Duodenal mucosa (tissue), 2 donors: ENCODE measurements around the gene PPOX.

ENCODE experiments used
- H3K27ac ChIP-seq: one replicate; pipeline ENCODE4 v1.7.0; 2013; ENCODE audit warnings: low read depth, low read length
- H3K27me3 ChIP-seq, 2 donors: one replicate each; pipeline ENCODE4 v1.7.0; 2013; ENCODE audit warnings: low read length in 2 of 2, control low read depth in 1 of 2; ENCODE audit not compliant: insufficient read depth in 2 of 2, control insufficient read depth in 1 of 2
- H3K36me3 ChIP-seq, 2 donors: one replicate each; pipeline ENCODE4 v1.7.0; 2013; ENCODE audit warnings: low read length in 2 of 2, control low read depth in 1 of 2; ENCODE audit not compliant: insufficient read depth in 2 of 2, control insufficient read depth in 1 of 2
- H3K4me1 ChIP-seq, 2 donors: one replicate each; pipeline ENCODE4 v1.7.0; 2013; ENCODE audit warnings: low read length in 2 of 2, control low read depth in 1 of 2; ENCODE audit not compliant: insufficient read depth in 2 of 2, control insufficient read depth in 1 of 2
- H3K4me3 ChIP-seq, 2 donors: one replicate each; pipeline ENCODE4 v1.7.0; 2013; ENCODE audit warnings: low read length in 2 of 2, low read depth in 1 of 2
- H3K9ac ChIP-seq, 2 donors: one replicate each; pipeline ENCODE4 v1.7.0; 2013; ENCODE audit warnings: low read length in 2 of 2, low read depth in 1 of 2
- H3K9me3 ChIP-seq, 2 donors: one replicate each; pipeline ENCODE4 v1.7.0; 2013; ENCODE audit warnings: low read length in 2 of 2, control low read depth in 1 of 2; ENCODE audit not compliant: control insufficient read depth in 1 of 2

PPOX gene

DNA sequence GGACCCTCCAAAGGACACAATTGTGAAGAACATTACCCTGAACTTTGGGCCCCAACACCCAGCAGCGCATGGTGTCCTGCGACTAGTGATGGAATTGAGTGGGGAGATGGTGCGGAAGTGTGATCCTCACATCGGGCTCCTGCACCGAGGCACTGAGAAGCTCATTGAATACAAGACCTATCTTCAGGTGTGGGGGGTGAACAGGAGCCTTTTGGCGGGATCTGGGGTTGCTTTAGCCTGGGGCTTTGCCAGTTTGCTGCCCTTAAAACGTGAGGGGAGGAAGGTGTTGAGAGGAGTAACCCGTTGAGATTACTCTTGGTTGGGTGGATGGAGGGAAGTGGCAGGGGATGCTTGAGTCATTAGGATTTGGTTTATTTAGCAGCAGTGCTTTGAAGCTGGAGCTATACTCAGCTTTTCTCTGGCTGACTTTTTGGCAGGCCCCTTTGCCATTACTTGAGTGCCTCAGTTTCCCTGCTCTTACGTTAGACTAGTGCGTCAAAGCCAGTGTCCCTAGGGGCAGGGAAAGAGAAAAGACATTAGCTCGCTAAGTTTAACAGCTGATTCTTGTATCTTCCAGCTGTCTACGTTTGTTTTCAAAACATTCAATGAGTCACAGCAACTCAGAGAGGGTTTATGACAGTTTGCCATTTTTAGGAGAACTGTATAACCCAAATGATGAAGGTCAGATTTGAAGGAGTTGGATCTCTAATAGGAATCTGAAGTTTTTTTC lies 40.4 kb downstream of the PPOX start:
- Histone ChIP-seq H3K27ac (peak overlapping the region; percentile 47), H3K4me3 (no peak overlapping the region), H3K9ac (no peak overlapping the region), H3K27me3 (no peaks in the 10 kb centered on the region), H3K9me3 (no peaks in the 10 kb centered on the region), H3K4me1 (peaks cover 17 to 28% of the 10 kb centered on the region in 2 donors), H3K36me3 (peaks cover 43 to 63% of the 10 kb centered on the region in 2 donors)

DNA sequence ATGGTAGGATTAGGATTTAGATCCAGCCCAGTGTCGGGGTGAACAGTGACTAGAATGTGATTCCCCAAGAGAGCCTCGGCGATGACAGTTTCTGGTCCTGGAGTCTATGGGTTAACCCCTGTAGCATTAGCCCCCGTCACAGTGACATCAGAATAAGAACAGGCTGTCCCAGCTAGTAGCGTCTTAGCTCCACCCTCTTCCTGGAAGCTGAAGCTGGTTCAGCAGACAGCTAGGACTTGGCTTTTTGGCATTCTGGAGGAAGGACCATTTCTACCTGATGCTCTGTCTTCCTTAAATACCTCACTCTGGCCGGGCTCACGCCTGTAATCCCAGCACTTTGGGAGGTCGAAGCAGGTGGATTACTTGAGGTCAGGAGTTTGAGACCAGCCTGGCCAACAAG lies 40.9 kb downstream of the PPOX start:
- no peak overlapping the region for H3K4me3 ChIP-seq

DNA sequence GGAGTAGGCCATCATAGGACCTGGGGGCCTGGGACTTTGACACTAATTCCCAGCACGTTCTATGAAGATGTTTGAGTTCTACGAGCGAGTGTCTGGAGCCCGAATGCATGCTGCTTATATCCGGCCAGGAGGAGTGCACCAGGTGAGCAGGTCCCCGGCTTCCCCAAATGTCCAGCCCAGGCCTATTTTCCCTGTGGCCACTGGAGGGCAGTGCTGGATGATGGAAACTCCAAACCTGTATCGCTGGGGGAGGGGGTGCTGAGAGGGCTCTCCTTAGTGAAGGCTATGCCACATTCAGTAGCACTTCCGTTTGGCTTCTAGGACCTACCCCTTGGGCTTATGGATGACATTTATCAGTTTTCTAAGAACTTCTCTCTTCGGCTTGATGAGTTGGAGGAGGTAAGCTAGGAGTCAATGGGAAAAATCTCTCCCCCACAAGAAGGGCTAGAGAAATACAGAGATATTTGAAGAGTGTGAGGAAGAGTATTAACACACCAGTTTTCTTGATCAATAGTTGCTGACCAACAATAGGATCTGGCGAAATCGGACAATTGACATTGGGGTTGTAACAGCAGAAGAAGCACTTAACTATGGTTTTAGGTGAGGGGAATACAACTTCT lies 43.7 kb downstream of the PPOX start:
- H3K27ac ChIP-seq, result no peak overlapping the region
- H3K4me1 ChIP-seq, result peaks cover 5 to 12% of the 10 kb centered on the region in 2 donors
- H3K9ac ChIP-seq, result no peak overlapping the region
- H3K9me3 ChIP-seq, result no peaks in the 10 kb centered on the region
- H3K4me3 ChIP-seq, result no peak overlapping the region
- H3K27me3 ChIP-seq, result no peaks in the 10 kb centered on the region
- peaks cover 52 to 86% of the 10 kb centered on the region in 2 donors for H3K36me3 ChIP-seq

More for the DNA sequence above, 40.9 kb downstream of the PPOX start:
- Histone ChIP-seq H3K27ac (peak overlapping the region; percentile 47), H3K36me3 (peaks cover 48 to 69% of the 10 kb centered on the region in 2 donors), H3K9me3 (no peaks in the 10 kb centered on the region), H3K27me3 (no peaks in the 10 kb centered on the region), H3K4me1 (peaks cover 13 to 24% of the 10 kb centered on the region in 2 donors), H3K9ac (no peak overlapping the region)

DNA sequence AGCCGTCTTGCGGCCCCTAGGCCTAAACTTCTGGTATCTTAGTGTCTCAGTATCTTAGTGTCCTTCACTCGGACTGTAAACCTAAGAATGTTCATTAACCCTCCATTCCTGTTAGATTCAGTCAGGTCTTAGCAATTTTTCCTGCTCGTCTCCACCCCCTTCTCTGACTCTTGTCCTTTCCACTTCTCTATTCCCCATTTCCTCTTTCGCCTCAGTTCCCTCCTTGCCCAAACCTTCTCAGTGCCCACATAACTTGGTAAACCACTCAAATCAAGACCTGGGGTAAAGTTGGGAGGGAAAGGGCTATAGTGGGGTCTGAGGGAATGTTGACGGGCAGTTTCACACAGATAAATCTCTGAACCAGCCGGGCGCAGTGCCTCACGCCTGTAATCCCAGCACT lies 48.1 kb downstream of the PPOX start:
- Histone ChIP-seq H3K27me3 (no peaks in the 10 kb centered on the region), H3K9me3 (no peaks in the 10 kb centered on the region), H3K27ac (no peak overlapping the region), H3K4me3 (no peak overlapping the region), H3K36me3 (peaks cover 35 to 58% of the 10 kb centered on the region in 2 donors), H3K4me1 (peaks cover 15 to 27% of the 10 kb centered on the region in 2 donors), H3K9ac (no peak overlapping the region)

DNA sequence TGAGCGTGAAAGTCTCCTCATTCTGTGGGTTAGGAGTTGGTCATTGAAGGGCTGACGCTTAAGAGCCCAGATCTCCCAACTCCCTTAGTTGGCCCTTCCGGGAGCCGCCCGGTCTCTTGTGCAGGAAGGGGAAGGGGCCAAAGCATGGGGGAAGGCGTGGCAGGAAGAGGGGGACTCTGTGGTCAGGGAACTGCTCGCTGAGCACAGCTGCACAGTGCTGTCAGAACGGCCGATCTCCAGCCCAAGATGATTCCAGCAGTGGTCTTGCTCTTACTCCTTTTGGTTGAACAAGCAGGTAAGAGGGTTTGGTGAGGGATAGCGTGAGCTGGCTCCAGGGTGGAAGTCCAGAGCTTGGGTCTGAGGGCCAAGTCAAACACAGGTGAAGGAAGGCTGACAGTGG lies 48.9 kb downstream of the PPOX start, which contains the start of gene FCER1G:
TSS of gene FCER1G (plus strand) at position 220 of the 400 bp plus-strand sequence. CDS start at position 247, 27 bp downstream.
- H3K9me3 ChIP-seq, result no peaks in the 10 kb centered on the region
- H3K4me1 ChIP-seq, result peaks cover 11 to 31% of the 10 kb centered on the region in 2 donors
- H3K9ac ChIP-seq, result no peak within 1 kb of the TSS
- H3K27me3 ChIP-seq, result no peaks in the 10 kb centered on the region
- H3K4me3 ChIP-seq, result peak within 1 kb of the TSS; percentile 46 to 65
- H3K27ac ChIP-seq, result peak within 1 kb of the TSS; percentile 20
- peaks cover 30 to 51% of the 10 kb centered on the region in 2 donors for H3K36me3 ChIP-seq

DNA sequence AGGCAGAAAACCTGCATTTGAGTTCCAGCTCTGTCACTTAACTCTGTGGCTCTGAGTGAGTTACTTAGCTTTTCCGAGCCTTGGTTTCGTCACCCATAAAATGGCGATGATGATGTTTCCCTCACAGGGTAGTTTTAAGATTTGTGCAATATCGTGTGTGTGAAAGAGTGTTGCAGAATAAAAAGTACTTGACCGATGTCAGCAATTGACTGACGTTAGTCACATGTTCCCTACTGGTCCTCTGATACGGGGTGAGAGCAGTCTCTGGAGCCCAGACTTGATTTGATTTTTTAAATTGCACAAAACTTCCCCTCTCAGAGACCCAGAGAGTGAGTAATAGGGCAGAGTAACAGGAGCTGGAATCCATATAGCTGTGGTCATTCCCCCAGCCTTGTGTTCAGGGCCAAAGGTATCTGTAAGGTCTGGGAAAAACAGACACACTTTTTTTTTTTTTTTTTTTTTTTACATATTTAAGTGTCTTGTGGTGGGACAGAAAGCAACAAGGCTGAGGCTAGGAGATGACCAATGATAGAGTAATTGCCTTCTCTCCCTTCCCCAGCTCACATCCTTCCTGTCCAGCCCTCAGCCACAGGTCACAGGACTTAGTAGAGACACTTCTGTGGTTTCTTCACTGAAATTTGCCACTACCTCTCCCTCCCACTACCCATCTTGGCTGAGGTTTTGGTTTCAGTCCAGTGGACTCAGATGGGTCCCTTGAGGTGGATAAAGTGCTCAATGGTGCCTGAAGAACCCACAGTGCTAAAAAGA lies 50.9 kb downstream of the PPOX start:
- Histone ChIP-seq H3K27ac (peak overlapping the region; percentile 71), H3K9ac (peak overlapping the region in 1 of 2 donors; percentile 24)

DNA sequence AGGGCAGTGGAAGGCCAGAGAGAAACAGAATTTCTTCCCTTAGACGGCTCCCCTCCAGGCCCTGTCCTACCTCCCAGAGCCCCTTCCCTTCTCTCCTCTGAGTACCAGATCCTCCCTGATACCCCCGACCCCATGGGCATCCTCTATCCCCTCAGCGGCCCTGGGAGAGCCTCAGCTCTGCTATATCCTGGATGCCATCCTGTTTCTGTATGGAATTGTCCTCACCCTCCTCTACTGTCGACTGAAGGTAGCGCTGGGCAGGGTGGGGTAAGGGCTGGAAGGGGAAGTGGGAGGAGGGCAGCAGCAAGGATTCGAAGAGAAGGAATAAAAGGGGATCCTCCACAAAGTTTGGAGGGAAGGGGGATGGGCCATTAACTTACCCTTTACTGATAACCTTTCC lies 51.6 kb downstream of the PPOX start:
- no peak overlapping the region for H3K4me3 ChIP-seq
- no peaks in the 10 kb centered on the region for H3K9me3 ChIP-seq
- peaks cover 10 to 29% of the 10 kb centered on the region in 2 donors for H3K4me1 ChIP-seq
- peak overlapping the region; percentile 11 for H3K27ac ChIP-seq
- no peaks in the 10 kb centered on the region for H3K27me3 ChIP-seq
- H3K9ac ChIP-seq, result no peak overlapping the region
- H3K36me3 ChIP-seq, result peaks cover 12 to 24% of the 10 kb centered on the region in 2 donors

More for the DNA sequence above, 50.9 kb downstream of the PPOX start:
- Histone ChIP-seq H3K36me3 (peaks cover 15 to 30% of the 10 kb centered on the region in 2 donors), H3K9me3 (no peaks in the 10 kb centered on the region), H3K4me3 (peak overlapping the region; percentile 1 to 17), H3K27me3 (no peaks in the 10 kb centered on the region), H3K4me1 (peaks cover 10 to 29% of the 10 kb centered on the region in 2 donors)

DNA sequence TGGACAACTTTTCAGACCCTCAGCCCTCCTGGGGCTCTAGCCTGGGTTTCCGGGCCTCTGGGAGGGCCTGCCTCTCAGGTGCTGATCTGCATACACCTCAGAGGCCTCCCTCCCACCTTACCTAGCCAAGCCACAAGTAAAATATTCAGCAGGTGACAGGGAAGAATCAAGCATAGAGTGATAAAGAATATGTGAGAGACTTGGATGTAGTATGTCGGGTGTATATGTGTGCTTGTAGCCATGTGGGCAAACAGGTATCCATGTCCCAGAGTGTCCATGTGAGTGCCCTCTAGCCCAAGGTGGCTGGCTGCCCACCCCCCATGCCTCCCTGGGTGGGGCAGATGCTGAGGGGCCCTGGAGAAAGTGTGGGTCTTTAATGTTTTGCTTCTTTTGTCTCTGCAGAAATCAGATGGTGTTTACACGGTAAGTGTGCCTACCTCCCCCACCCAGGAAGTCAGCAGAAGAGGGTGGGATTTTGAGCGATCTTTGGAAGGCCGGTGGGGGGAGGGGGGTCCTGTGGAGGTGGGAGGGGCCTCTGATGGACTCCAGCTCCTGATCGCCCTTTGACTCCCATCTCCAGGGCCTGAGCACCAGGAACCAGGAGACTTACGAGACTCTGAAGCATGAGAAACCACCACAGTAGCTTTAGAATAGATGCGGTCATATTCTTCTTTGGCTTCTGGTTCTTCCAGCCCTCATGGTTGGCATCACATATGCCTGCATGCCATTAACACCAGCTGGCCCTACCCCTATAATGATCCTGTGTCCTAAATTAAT lies 52.3 kb downstream of the PPOX start:
- Histone ChIP-seq H3K27me3 (no peaks in the 10 kb centered on the region), H3K27ac (no peak overlapping the region), H3K9me3 (no peaks in the 10 kb centered on the region), H3K36me3 (peaks cover 6 to 17% of the 10 kb centered on the region in 2 donors), H3K9ac (no peak overlapping the region), H3K4me3 (no peak overlapping the region), H3K4me1 (peaks cover 14 to 32% of the 10 kb centered on the region in 2 donors)

DNA sequence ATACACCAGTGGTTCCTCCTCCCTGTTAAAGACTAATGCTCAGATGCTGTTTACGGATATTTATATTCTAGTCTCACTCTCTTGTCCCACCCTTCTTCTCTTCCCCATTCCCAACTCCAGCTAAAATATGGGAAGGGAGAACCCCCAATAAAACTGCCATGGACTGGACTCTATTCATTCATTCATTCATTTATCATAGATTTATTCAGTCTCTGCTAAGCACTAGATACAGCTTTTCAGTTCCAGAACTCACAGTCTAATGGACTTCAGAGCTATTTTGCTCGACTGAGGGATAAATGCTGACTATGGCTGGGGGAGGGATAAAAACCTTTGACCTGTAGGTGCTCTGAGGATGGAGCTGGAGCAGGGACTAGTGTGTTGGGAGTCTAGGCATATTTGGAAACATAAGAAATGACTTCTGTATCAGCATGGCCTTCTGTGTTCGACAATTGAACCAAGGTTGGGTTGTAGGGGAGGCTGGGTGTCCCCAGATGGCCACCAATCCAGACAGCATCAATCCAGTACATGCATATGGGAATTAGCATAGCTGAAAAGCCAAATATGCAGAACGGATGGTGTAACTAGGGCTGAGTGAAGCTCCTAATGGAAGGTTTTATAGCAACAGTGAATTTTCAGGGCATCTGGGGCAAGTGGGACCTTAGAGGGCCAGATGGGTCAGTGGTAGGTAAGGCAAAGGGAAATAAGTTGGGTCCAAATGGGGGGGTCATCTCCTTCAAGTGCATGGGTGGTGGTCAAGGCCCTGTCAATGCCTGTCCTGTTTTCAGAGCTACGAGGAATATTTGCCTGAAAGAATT lies 53.1 kb downstream of the PPOX start:
- no peak overlapping the region for H3K9ac ChIP-seq
- H3K27me3 ChIP-seq, result no peaks in the 10 kb centered on the region
- H3K4me1 ChIP-seq, result peaks cover 19 to 40% of the 10 kb centered on the region in 2 donors
- no peak overlapping the region for H3K4me3 ChIP-seq
- no peak overlapping the region for H3K27ac ChIP-seq
- H3K36me3 ChIP-seq, result peaks cover 0 to 9% of the 10 kb centered on the region in 2 donors
- H3K9me3 ChIP-seq, result no peaks in the 10 kb centered on the region
